SK-N-SH treated with all-trans-retinoic acid at 6 μM for 48 hours (cell line): ENCODE results near the gene FBN3.

Source experiments
- ARNTL ChIP-seq: fragments of 450-650 bp; formaldehyde crosslinking; IDR thresholded peaks from 2 replicates; pipeline ENCODE4 v1.5.0; 2020; ENCODE audit warnings: low read depth, mild to moderate bottlenecking, moderate library complexity, borderline replicate concordance
- BACH2 ChIP-seq: fragments of 250-450 bp; sonication (Bioruptor Pico); IDR thresholded peaks from 2 replicates; pipeline ENCODE4 v1.9.0; 2021; ENCODE audit warnings: mild to moderate bottlenecking, borderline replicate concordance
- CREB5 ChIP-seq: fragments of 250-450 bp; sonication (Bioruptor Pico); IDR thresholded peaks from 2 replicates; pipeline ENCODE4 v1.5.1; 2020; ENCODE audit warnings: low read depth, mild to moderate bottlenecking, moderate library complexity
- CSDC2 ChIP-seq: fragments of 250-450 bp; sonication (Bioruptor Pico); IDR thresholded peaks from 2 replicates; pipeline ENCODE4 v1.5.0; 2020; ENCODE audit warnings: mild to moderate bottlenecking, moderate library complexity
- ESRRG ChIP-seq: fragments of 250-450 bp; sonication (Bioruptor Pico); IDR thresholded peaks from 2 replicates; pipeline ENCODE4 v1.6.1; 2021; ENCODE audit warnings: mild to moderate bottlenecking
- ISL1 ChIP-seq: fragments of 250-450 bp; sonication (Bioruptor Pico); IDR thresholded peaks from 2 replicates; pipeline ENCODE4 v2.1.2; 2022; ENCODE audit warnings: mild to moderate bottlenecking, moderate library complexity
- PATZ1 ChIP-seq: fragments of 250-450 bp; sonication (Bioruptor Pico); IDR thresholded peaks from 2 replicates; pipeline ENCODE4 v1.8.0; 2020; ENCODE audit warnings: mild to moderate bottlenecking, moderate library complexity, borderline replicate concordance
- PPARA ChIP-seq: fragments of 250-450 bp; sonication (Bioruptor Pico); IDR thresholded peaks from 2 replicates; pipeline ENCODE4 v1.5.0; 2020; ENCODE audit warnings: mild to moderate bottlenecking, borderline replicate concordance
- SNAI2 ChIP-seq: fragments of 250-450 bp; sonication (Bioruptor Pico); IDR thresholded peaks from 2 replicates; pipeline ENCODE4 v1.5.0; 2020; ENCODE audit warnings: mild to moderate bottlenecking, moderate library complexity
- TCF4 ChIP-seq: fragments of 250-450 bp; sonication (Bioruptor Pico); IDR thresholded peaks from 2 replicates; pipeline ENCODE4 v1.8.0; 2021; ENCODE audit warnings: mild to moderate bottlenecking, moderate library complexity, borderline replicate concordance
- TSHZ2 ChIP-seq: fragments of 250-450 bp; sonication (Bioruptor Pico); IDR thresholded peaks from 2 replicates; pipeline ENCODE4 v1.5.0; 2020; ENCODE audit warnings: mild to moderate bottlenecking, moderate library complexity
- ZFP30 ChIP-seq: fragments of 450-650 bp; formaldehyde crosslinking; IDR thresholded peaks from 2 replicates; pipeline ENCODE4 v1.5.0; 2022; ENCODE audit warnings: mild to moderate bottlenecking, moderate library complexity
- ZNF70 ChIP-seq: fragments of 450-650 bp; formaldehyde crosslinking; IDR thresholded peaks from 2 replicates; pipeline ENCODE4 v1.5.0; 2020; ENCODE audit warnings: mild to moderate bottlenecking, moderate library complexity
- ZNF8 ChIP-seq: fragments of 450-650 bp; formaldehyde crosslinking; IDR thresholded peaks from 2 replicates; pipeline ENCODE4 v1.5.0; 2020; ENCODE audit warnings: mild to moderate bottlenecking, moderate library complexity

GRCh38 chr19:8088752-8089663 is 60.4 kb downstream of the FBN3 start:
- no peak for TF ChIP-seq ZNF8 (CRISPR knock-in tag)
- no peak for TF ChIP-seq CREB5
- TF ChIP-seq TSHZ2, result no peak
- no peak for TF ChIP-seq BACH2 (CRISPR knock-in tag)
- no peak for TF ChIP-seq SNAI2 (CRISPR knock-in tag)
- no peak for TF ChIP-seq ZNF70
- no peak for TF ChIP-seq TCF4
- no peak for TF ChIP-seq ZFP30
- no peak for TF ChIP-seq PATZ1 (CRISPR knock-in tag)
- TF ChIP-seq ISL1 (CRISPR knock-in tag), result no peak
- TF ChIP-seq ESRRG (CRISPR knock-in tag), result no peak
- no peak for TF ChIP-seq ARNTL (CRISPR knock-in tag)
- no peak for TF ChIP-seq CSDC2 (CRISPR knock-in tag)
- TF ChIP-seq PPARA (CRISPR knock-in tag), result no peak
